Cardiac muscle cell (in vitro differentiated cells and primary cell): ENCODE data around the gene OTOF. TPM values are rescaled to one million over a fixed set of nuclear protein-coding genes. Genes with fewer than 3 reads are reported as not detected.

ENCODE experiments used
- DNase-seq, 2 donors: peaks; one replicate each; pipeline versions ENCODE4 v3.0.0 to v3.0.0-alpha.2; 2010 to 2017; ENCODE audit warnings: low read depth in 1 of 2, low spot score in 1 of 2
- H3K27ac ChIP-seq: fragments of 200-600 bp; sonication (generic); 2 replicates; pipeline ENCODE4 v1.5.1; 2016
- H3K27me3 ChIP-seq: fragments of 200-600 bp; sonication (generic); 2 replicates; pipeline ENCODE4 v1.6.0; 2016; ENCODE audit warnings: control low read depth
- H3K36me3 ChIP-seq: fragments of 200-600 bp; sonication (generic); 2 replicates; pipeline ENCODE4 v1.5.1; 2016; ENCODE audit warnings: control low read depth
- H3K4me1 ChIP-seq: fragments of 200-600 bp; sonication (generic); 2 replicates; pipeline ENCODE4 v1.8.1; 2017; ENCODE audit warnings: low read depth, mild to moderate bottlenecking, mixed run types
- H3K4me3 ChIP-seq: fragments of 200-600 bp; sonication (generic); 2 replicates; pipeline ENCODE4 v1.5.1; 2016; ENCODE audit warnings: mild to moderate bottlenecking
- H3K9me3 ChIP-seq: fragments of 200-600 bp; sonication (generic); 2 replicates; pipeline ENCODE4 v1.5.1; 2017; ENCODE audit warnings: low read depth, mild to moderate bottlenecking, control low read depth
- polyA plus RNA-seq: library from polyadenylated mRNA; unstranded; fragments of >200 nt; fragmentation: Nextera tagmentation; extraction: Ambion mirVana; gene quantifications from 2 replicates; pipeline ENCODE4 v1.2.1, GENCODE V29; 2016
- total RNA-seq: library from RNA; depleted of rRNA; stranded (reverse); fragments of >200 nt; gene quantifications from 2 replicates; pipeline ENCODE4 v1.2.3, GENCODE V29; 2016
- TF ChIP-seq, protein P1 (sequence below): IDR thresholded peaks from 2 replicates; pipeline ENCODE4 v1.5.1; 2012; ENCODE audit warnings: low read depth, mild to moderate bottlenecking, low read length

The OTOF gene
- total and polyA plus RNA-seq, 2 experiments from 2014 or later = not detected

DNA sequence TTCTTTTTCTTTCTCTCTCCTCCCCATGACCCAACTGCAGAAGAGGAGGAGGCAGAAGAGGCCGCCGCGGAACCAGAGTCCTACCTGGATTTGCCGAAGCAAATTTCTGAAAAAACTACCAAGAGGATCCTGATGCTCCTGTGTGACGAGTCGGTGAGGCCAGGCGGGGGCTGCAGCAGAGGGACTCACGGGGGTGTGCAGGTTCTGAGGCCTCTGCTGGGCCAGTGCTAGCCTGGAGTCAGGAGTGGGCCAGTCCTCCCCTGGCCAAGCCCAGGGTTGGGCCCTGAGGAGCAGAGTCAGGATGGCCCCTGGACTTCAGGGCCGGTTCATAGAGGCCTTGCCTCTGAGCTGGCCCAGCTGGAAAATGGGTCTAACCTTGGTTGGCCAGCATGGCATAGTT is 29.3 kb downstream of the OTOF start:
- no peak overlapping the region for H3K27ac ChIP-seq
- H3K27me3 ChIP-seq = no peaks in the 10 kb centered on the region
- H3K9me3 ChIP-seq = no peaks in the 10 kb centered on the region
- no peaks in the 10 kb centered on the region for H3K4me1 ChIP-seq
- no peaks in the 10 kb centered on the region for H3K36me3 ChIP-seq
- no peak for DNase-seq
- TF ChIP-seq, protein P1, sequence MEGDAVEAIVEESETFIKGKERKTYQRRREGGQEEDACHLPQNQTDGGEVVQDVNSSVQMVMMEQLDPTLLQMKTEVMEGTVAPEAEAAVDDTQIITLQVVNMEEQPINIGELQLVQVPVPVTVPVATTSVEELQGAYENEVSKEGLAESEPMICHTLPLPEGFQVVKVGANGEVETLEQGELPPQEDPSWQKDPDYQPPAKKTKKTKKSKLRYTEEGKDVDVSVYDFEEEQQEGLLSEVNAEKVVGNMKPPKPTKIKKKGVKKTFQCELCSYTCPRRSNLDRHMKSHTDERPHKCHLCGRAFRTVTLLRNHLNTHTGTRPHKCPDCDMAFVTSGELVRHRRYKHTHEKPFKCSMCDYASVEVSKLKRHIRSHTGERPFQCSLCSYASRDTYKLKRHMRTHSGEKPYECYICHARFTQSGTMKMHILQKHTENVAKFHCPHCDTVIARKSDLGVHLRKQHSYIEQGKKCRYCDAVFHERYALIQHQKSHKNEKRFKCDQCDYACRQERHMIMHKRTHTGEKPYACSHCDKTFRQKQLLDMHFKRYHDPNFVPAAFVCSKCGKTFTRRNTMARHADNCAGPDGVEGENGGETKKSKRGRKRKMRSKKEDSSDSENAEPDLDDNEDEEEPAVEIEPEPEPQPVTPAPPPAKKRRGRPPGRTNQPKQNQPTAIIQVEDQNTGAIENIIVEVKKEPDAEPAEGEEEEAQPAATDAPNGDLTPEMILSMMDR = no peak
- no peak overlapping the region for H3K4me3 ChIP-seq

DNA sequence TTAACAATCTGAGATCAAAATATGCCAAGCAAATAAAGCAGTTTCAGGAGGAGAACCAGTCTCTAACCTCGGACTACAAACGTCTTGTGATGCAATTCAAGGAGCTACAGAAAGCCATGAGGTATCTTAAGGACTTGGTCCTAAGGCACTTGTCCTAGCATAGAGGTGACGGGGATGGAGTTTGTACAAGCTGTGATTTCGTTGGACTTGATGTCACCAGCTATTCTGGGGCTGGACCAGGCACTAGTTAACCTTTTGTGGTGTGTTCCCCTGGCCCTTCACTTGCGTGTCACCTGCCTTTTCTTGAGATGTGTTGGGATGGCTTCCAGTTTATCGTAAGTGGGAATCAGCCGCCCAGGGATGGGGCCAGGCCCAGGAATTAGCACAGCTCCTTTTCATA is 33.7 kb downstream of the OTOF start:
- no peaks in the 10 kb centered on the region for H3K4me1 ChIP-seq
- no peaks in the 10 kb centered on the region for H3K36me3 ChIP-seq
- H3K27ac ChIP-seq = no peak overlapping the region
- H3K9me3 ChIP-seq = no peaks in the 10 kb centered on the region
- no peak overlapping the region for H3K4me3 ChIP-seq
- H3K27me3 ChIP-seq = no peaks in the 10 kb centered on the region
- no peak for DNase-seq
- TF ChIP-seq, protein P1 = no peak

DNA sequence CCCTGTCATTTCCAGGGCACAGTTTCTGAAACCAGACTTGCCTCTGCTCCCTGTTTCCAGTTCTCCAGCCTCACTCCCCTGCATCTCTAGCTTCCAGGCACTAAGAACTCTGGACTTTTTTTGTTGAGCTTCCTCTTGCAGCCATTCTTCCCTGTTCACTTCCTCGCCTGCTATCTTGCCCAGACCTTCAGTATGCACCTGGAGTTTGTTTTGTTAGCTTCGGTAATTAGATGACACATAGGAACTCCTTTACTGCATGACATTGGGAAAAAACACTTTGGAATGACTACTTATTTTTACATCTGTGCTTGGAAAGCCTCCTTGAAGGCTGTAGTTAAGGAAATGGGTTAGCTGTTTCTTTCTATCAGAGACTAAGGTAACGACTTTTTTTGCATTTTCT is 35.2 kb downstream of the OTOF start:
- Histone ChIP-seq H3K4me3 (no peak overlapping the region), H3K27me3 (no peaks in the 10 kb centered on the region), H3K36me3 (no peaks in the 10 kb centered on the region), H3K27ac (no peak overlapping the region), H3K9me3 (no peaks in the 10 kb centered on the region), H3K4me1 (no peaks in the 10 kb centered on the region)
- no peak for DNase-seq
- TF ChIP-seq, protein P1 = no peak

DNA sequence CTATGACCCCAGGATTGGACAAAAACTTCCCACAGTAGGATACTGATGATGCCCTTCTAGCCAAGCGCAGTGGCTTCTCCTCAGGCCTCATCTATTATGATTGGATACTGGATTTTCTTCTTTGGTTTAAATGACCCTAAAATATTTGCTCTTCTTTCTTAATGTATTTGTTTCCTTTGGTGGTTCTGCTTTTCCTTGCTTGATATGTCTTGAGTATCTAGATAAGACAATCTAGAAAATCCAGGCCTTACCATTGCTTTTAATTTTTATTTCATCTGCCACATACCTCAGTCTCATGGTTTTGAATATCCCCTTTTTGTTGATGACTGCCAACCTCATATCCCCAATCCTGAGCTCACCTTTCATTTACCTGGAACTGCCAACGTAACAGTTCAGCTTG is 35.6 kb downstream of the OTOF start:
- H3K4me3 ChIP-seq = no peak overlapping the region
- no peaks in the 10 kb centered on the region for H3K9me3 ChIP-seq
- no peak overlapping the region for H3K27ac ChIP-seq
- no peak for DNase-seq
- no peaks in the 10 kb centered on the region for H3K4me1 ChIP-seq
- H3K27me3 ChIP-seq = no peaks in the 10 kb centered on the region
- no peaks in the 10 kb centered on the region for H3K36me3 ChIP-seq
- TF ChIP-seq, protein P1 = no peak

DNA sequence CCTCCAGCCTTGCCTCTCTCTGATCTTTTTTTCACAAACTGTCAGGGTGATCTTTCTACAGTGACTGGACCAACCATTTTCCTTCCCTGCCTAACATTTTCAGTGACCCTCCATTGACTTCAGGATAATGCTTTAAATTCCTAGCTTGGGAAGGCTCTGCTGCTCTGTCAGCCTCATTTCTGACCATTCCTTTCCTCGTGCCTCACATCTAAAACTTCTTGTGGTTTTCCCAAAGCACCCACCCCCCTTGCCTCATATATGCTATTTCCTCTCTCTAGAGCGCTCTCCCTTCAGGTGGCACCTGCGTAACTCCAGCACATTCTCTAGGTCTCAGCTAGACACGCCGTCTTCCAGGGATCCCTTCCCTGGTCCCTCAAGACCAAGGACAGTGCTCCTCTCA is 39.0 kb downstream of the OTOF start:
- Histone ChIP-seq H3K27ac (no peak overlapping the region), H3K4me3 (no peak overlapping the region), H3K36me3 (no peaks in the 10 kb centered on the region), H3K4me1 (no peaks in the 10 kb centered on the region), H3K9me3 (no peaks in the 10 kb centered on the region), H3K27me3 (no peaks in the 10 kb centered on the region)
- DNase-seq = no peak
- TF ChIP-seq, protein P1 = no peak

DNA sequence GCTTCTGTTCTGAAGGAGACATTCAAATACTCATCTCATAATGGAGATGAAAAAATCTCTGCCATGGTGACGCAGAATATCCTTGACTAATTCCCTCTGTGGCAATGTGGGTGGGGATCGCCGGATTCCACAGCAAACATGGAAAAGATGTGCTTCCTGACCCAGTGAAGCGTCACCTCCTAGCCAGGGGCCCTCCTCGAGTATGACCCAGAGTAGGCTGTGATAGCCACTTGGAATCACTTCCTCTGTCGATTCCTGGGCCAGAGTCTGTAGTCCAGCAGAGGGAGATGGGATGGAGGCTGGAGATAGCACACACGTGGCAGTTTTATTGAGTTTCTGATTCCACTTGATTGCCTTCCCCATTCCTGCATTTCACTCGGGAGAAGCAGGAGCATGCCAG is 39.4 kb downstream of the OTOF start:
- Histone ChIP-seq H3K4me1 (no peaks in the 10 kb centered on the region), H3K27ac (no peak overlapping the region), H3K27me3 (no peaks in the 10 kb centered on the region), H3K9me3 (no peaks in the 10 kb centered on the region), H3K36me3 (no peaks in the 10 kb centered on the region), H3K4me3 (no peak overlapping the region)
- TF ChIP-seq, protein P1 = no peak
- DNase-seq = peak in 1 of 2 donors; percentile 41
